Middle frontal gyrus (tissue), 1 donor: ENCODE data around the gene PSMG1.
"Not testable (repeated sequence)": the region's sequence is repeated elsewhere in the genome, so short reads cannot be mapped to it uniquely, and the experiment has no call there.

ENCODE experiments used
- DNase-seq: peaks from one replicate; pipeline ENCODE4 v3.0.0-alpha.2; 2015; ENCODE audit warnings: low spot score; ENCODE audit errors: extremely low spot score

Gene PSMG1

GRCh38 chr21:39157241-39157640 lies 26.0 kb downstream of the PSMG1 start:
- DNase-seq = not testable (repeated sequence)

GRCh38 chr21:39156024-39156423 lies 27.2 kb downstream of the PSMG1 start:
- no peak for DNase-seq

GRCh38 chr21:39155578-39155977 lies 27.7 kb downstream of the PSMG1 start:
- DNase-seq = no peak

GRCh38 chr21:39153842-39154241 lies 29.4 kb downstream of the PSMG1 start:
- DNase-seq = no peak

GRCh38 chr21:39153373-39153772 lies 29.9 kb downstream of the PSMG1 start:
- DNase-seq = no peak

- DNase-seq = no peak
These were observed 31.0 kb downstream of the PSMG1 start for GRCh38 chr21:39152271-39152670.

- no peak for DNase-seq
These were observed 32.4 kb downstream of the PSMG1 start for GRCh38 chr21:39150877-39151276.

- no peak for DNase-seq
These were observed 32.9 kb downstream of the PSMG1 start for GRCh38 chr21:39150316-39150715.

GRCh38 chr21:39149882-39150281 lies 33.4 kb downstream of the PSMG1 start:
- no peak for DNase-seq

- DNase-seq = no peak
These were observed 34.3 kb downstream of the PSMG1 start for GRCh38 chr21:39148975-39149374.

GRCh38 chr21:39144191-39144590 lies 39.1 kb downstream of the PSMG1 start:
- no peak for DNase-seq

GRCh38 chr21:39142972-39143371 lies 40.3 kb downstream of the PSMG1 start:
- no peak for DNase-seq

GRCh38 chr21:39141502-39141901 lies 41.7 kb downstream of the PSMG1 start:
- no peak for DNase-seq

GRCh38 chr21:39137248-39138178 lies 45.7 kb downstream of the PSMG1 start:
- DNase-seq = no peak

GRCh38 chr21:39136711-39137110 lies 46.5 kb downstream of the PSMG1 start:
- DNase-seq = no peak

- not testable (repeated sequence) for DNase-seq
These were observed 47.1 kb downstream of the PSMG1 start for GRCh38 chr21:39136138-39136537.

GRCh38 chr21:39134288-39134810 lies 48.9 kb downstream of the PSMG1 start:
- no peak for DNase-seq

GRCh38 chr21:39132248-39132647 lies 51.0 kb downstream of the PSMG1 start:
- DNase-seq = no peak

- no peak for DNase-seq
These were observed 51.5 kb downstream of the PSMG1 start for GRCh38 chr21:39131791-39132190.

- no peak for DNase-seq
These were observed 55.7 kb downstream of the PSMG1 start for GRCh38 chr21:39127506-39127905.

- DNase-seq = no peak
These were observed 56.8 kb downstream of the PSMG1 start for GRCh38 chr21:39126486-39126806.

- peak; percentile 18 for DNase-seq
These were observed 57.3 kb downstream of the PSMG1 start for GRCh38 chr21:39125752-39126485.
